ENCODE results near the gene CACNG4. TPM values are rescaled to one million over a fixed set of nuclear protein-coding genes. Genes with fewer than 3 reads are reported as not detected.

The CACNG4 gene
- polyA plus RNA-seq, 3 donors, result not detected

DNA sequence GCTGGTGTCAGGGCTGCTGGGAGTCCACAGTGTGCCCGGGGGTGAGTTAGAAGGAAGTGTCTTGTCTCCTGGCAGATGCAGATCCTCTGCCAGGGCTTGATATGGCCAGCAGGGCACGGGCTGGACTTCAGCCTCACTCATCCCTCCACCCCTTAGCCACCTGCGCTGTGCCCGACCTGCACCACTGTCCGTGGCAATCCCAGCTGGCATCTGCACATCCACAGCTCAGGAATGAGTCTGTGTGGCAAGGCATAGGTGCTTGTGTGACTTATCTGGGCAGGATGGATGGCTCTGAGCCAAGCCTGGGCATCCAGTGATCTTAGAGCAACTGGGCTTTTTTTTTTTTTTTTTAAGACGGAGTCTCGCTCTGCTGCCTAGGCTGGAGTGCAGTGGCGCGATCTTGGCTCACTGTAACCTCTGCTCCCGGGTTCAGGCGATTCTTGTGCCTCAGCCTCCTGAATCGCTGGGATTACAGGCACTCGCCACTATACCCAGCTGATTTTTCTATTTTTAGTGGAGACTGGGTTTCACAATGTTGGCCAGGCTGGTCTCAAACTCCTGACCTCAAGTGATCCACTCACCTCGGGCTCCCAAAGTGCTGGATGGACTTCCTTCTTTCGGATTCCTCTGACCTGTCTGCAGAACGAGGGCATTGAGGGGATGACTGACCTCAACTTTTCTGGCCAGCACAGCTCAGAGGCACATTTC, 57.4 kb downstream of the CACNG4 start:
- no peak for DNase-seq
- Histone ChIP-seq H3K4me3 (replicated peaks in 1 of 3; ENCODE audit: low read depth in 2 of 3, low read length in 3 of 3) (no peak overlapping the region), H3K9me3 (replicated peaks in 1 of 2; ENCODE audit: control insufficient read depth in 1 of 2, insufficient read depth in 1 of 2, low read length in 2 of 2) (no peaks in the 10 kb centered on the region), H4K20me1 (ENCODE audit: insufficient read depth, low read length) (no peaks in the 10 kb centered on the region), H3K27me3 (ENCODE audit: control insufficient read depth in 2 of 2, insufficient read depth in 2 of 2, low read length in 2 of 2) (no peaks in the 10 kb centered on the region), H3K4me1 (ENCODE audit: control insufficient read depth in 1 of 2, insufficient read depth in 2 of 2, low read length in 2 of 2) (no peaks in the 10 kb centered on the region), H3K79me2 (ENCODE audit: insufficient read depth, low read length) (no peaks in the 10 kb centered on the region), H3K4me2 (replicated peaks; ENCODE audit: extremely low read depth, low read length, poor library complexity, severe bottlenecking) (no peak overlapping the region), H3K36me3 (replicated peaks in 1 of 2; ENCODE audit: control insufficient read depth in 1 of 2, insufficient read depth in 2 of 2, low read length in 2 of 2) (no peaks in the 10 kb centered on the region), H2AFZ (ENCODE audit: insufficient read depth, low read depth, low read length, poor library complexity, severe bottlenecking) (no peak overlapping the region), H3K9ac (ENCODE audit: insufficient read depth, low read length, poor library complexity, severe bottlenecking) (no peak overlapping the region), H3K27ac (ENCODE audit: low read depth in 1 of 2, low read length in 2 of 2) (no peak overlapping the region)
- Mint-ChIP-seq H3K4me3 (no peak overlapping the region), H3K36me3 (no peaks in the 10 kb centered on the region), H3K27ac (no peak overlapping the region), H3K4me1 (no peaks in the 10 kb centered on the region), H3K9me3 (no peaks in the 10 kb centered on the region), H3K27me3 (ENCODE audit: low read depth in 3 of 3) (peaks cover 2 to 9% (median 5%) of the 10 kb centered on the region in 3 donors)
- TF ChIP-seq, protein P1, sequence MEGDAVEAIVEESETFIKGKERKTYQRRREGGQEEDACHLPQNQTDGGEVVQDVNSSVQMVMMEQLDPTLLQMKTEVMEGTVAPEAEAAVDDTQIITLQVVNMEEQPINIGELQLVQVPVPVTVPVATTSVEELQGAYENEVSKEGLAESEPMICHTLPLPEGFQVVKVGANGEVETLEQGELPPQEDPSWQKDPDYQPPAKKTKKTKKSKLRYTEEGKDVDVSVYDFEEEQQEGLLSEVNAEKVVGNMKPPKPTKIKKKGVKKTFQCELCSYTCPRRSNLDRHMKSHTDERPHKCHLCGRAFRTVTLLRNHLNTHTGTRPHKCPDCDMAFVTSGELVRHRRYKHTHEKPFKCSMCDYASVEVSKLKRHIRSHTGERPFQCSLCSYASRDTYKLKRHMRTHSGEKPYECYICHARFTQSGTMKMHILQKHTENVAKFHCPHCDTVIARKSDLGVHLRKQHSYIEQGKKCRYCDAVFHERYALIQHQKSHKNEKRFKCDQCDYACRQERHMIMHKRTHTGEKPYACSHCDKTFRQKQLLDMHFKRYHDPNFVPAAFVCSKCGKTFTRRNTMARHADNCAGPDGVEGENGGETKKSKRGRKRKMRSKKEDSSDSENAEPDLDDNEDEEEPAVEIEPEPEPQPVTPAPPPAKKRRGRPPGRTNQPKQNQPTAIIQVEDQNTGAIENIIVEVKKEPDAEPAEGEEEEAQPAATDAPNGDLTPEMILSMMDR (IDR thresholded peaks at IDR 0.05), result no peak
- intact Hi-C loops (cut with micrococcal nuclease), result no loop called here
- 86% methylated on average over 3 of the region's 16 CpGs for WGBS (ENCODE audit: insufficient coverage)

DNA sequence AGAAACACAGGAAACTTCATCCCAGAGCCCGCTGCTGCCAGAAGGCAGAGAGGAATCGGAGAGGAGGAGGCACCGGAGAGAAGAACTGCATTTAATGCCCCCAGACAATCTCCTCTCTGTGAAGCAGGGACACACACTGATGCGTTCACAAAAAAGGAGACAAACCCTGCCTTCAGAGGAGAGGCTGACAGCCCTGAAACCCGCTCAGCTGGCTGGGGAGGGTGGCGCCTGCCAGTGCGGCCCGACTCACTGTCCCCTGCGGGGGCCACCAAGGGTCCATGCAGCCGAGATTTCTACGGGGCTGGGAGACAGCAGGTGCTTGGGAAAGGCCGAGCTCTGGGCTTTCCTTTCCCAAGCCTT, 57.9 kb downstream of the CACNG4 start:
- H3K27me3 ChIP-seq (ENCODE audit: control insufficient read depth in 2 of 2, insufficient read depth in 2 of 2, low read length in 2 of 2), result no peaks in the 10 kb centered on the region

More for the DNA sequence above, 57.9 kb downstream of the CACNG4 start:
- 96% methylated on average over 10 of the region's 12 CpGs for WGBS (ENCODE audit: insufficient coverage)
- no peak overlapping the region for H3K4me3 ChIP-seq (replicated peaks in 1 of 3; ENCODE audit: low read depth in 2 of 3, low read length in 3 of 3)
- Mint-ChIP-seq H3K27me3 (ENCODE audit: low read depth in 3 of 3) (peaks cover 2 to 8% (median 5%) of the 10 kb centered on the region in 3 donors), H3K4me1 (no peaks in the 10 kb centered on the region), H3K4me3 (no peak overlapping the region), H3K9me3 (no peaks in the 10 kb centered on the region), H3K36me3 (no peaks in the 10 kb centered on the region), H3K27ac (no peak overlapping the region)
- intact Hi-C loops (cut with micrococcal nuclease), result no loop called here
- H4K20me1 ChIP-seq (ENCODE audit: insufficient read depth, low read length), result no peaks in the 10 kb centered on the region
- TF ChIP-seq, protein P1 (IDR thresholded peaks at IDR 0.05), result no peak
- no peak overlapping the region for H3K27ac ChIP-seq (ENCODE audit: low read depth in 1 of 2, low read length in 2 of 2)
- no peaks in the 10 kb centered on the region for H3K4me1 ChIP-seq (ENCODE audit: control insufficient read depth in 1 of 2, insufficient read depth in 2 of 2, low read length in 2 of 2)
- no peak overlapping the region for H3K9ac ChIP-seq (ENCODE audit: insufficient read depth, low read length, poor library complexity, severe bottlenecking)
- no peak for DNase-seq
- H3K36me3 ChIP-seq (replicated peaks in 1 of 2; ENCODE audit: control insufficient read depth in 1 of 2, insufficient read depth in 2 of 2, low read length in 2 of 2), result no peaks in the 10 kb centered on the region
- no peaks in the 10 kb centered on the region for H3K79me2 ChIP-seq (ENCODE audit: insufficient read depth, low read length)
- H3K4me2 ChIP-seq (replicated peaks; ENCODE audit: extremely low read depth, low read length, poor library complexity, severe bottlenecking), result no peak overlapping the region
- H2AFZ ChIP-seq (ENCODE audit: insufficient read depth, low read depth, low read length, poor library complexity, severe bottlenecking), result no peak overlapping the region
- H3K9me3 ChIP-seq (replicated peaks in 1 of 2; ENCODE audit: control insufficient read depth in 1 of 2, insufficient read depth in 1 of 2, low read length in 2 of 2), result no peaks in the 10 kb centered on the region

All from CD14-positive monocyte (primary cell).